Ovary (tissue), 9 donors: Measurements from ENCODE around the gene NECAB2. TPM values are rescaled to one million over a fixed set of nuclear protein-coding genes. Genes with fewer than 3 reads are reported as not detected.

Experiments used
- DNase-seq, 5 donors: peaks; one replicate each; pipeline ENCODE4 v3.0.0-alpha.2; 2019 to 2020
- H3K27ac ChIP-seq, 2 donors: fragments of 200-600 bp; one replicate each; pipeline versions ENCODE4 v1.5.1 to v1.8.0; 2019 to 2022
- H3K27me3 ChIP-seq: fragments of 200-600 bp; one replicate; pipeline ENCODE4 v1.8.0; 2022
- H3K36me3 ChIP-seq: fragments of 200-600 bp; sonication (generic); one replicate; pipeline ENCODE4 v1.5.1; 2019
- H3K4me1 ChIP-seq: one replicate; pipeline ENCODE4 v1.8.1; 2013; ENCODE audit warnings: mild to moderate bottlenecking, moderate library complexity; ENCODE audit not compliant: insufficient read depth
- H3K4me3 ChIP-seq: fragments of 200-600 bp; sonication (generic); one replicate; pipeline ENCODE4 v1.5.1; 2017
- H3K9me3 ChIP-seq, 2 donors: fragments of 200-600 bp in 1 of 2; sonication (generic) in 1 of 2; one replicate each; pipeline versions ENCODE4 v1.5.1 to v1.8.1; 2013 to 2019; ENCODE audit warnings: mild to moderate bottlenecking in 1 of 2, moderate library complexity in 1 of 2
- CTCF ChIP-seq, 3 donors: fragments of 450-650 bp in 2 of 3; fragments of 200-600 bp in 1 of 3; IDR thresholded peaks; one replicate each; pipeline versions ENCODE4 v1.5.1 to v1.8.0; 2016 to 2022; ENCODE audit warnings: antibody characterized with exemption in 3 of 3, mild to moderate bottlenecking in 1 of 3
- EP300 ChIP-seq: sonication (generic); formaldehyde crosslinking; IDR thresholded peaks from one replicate; pipeline ENCODE4 v1.6.1; 2017; ENCODE audit warnings: antibody characterized with exemption
- POLR2A ChIP-seq: fragments of 450-650 bp; IDR thresholded peaks from one replicate; pipeline ENCODE4 v1.6.1; 2017; ENCODE audit warnings: antibody characterized with exemption, mild to moderate bottlenecking, moderate library complexity
- WGBS, 3 donors: extraction: QIAGEN DNeasy Blood & Tissue Kit in 1 of 3; methylation state at CpG; one replicate each; pipeline versions ENCODE4 v1.1.5 to v1.1.7; 2013 to 2017; 5-methylcytosine and 5-hydroxymethylcytosine counted together
- intact Hi-C, 4 donors: fragments of 100-400 bp; cut with DNase I; formaldehyde crosslinking; loops; one replicate each; pipeline versions ENCODE4 v1.11.0 to v1.15.1; 2022 to 2023
- polyA plus RNA-seq, 2 donors: library from polyadenylated mRNA; stranded (reverse); fragments of 200-250 nt in 1 of 2; fragments of 350-450 nt in 1 of 2; fragmentation: Illumina TruSeq in 1 of 2; extraction: RNeasy Lipid Tissue Mini Kit (QIAGEN cat#74804) in 1 of 2; gene quantifications; one replicate each; pipeline ENCODE4 v1.2.3, GENCODE V29; 2013 to 2014
- total RNA-seq, 7 donors: library from RNA; depleted of rRNA in 2 of 7; stranded (reverse); fragments of >200 nt in 2 of 7; fragmentation: NEBNext Ultra II Directional in 3 of 7; extraction: Animal tissue kit (Norgen Biotek cat#: 25700) in 3 of 7; gene quantifications; one replicate each; pipeline versions ENCODE4 v1.1.0 to v1.2.4, GENCODE V29; 2016 to 2023
- donor health status: DM: no; HTN: no; CAD: no; lungs with moderate emphysema.
- donor health status: DM: no; HTN: no; CAD: no.
- donor health status: Bipolar disorder and iron deficiency.
- donor health status: DM: yes; HTN: yes; CAD: no.
- donor health status: DM: no; HTN: no; CAD: no.
- donor health status: DM: yes; HTN: yes; CAD: no.

The NECAB2 gene
- total and polyA plus RNA-seq, 9 donors, result 0.20 to 1.6 (median 0.50) TPM; not detected in 4

DNA sequence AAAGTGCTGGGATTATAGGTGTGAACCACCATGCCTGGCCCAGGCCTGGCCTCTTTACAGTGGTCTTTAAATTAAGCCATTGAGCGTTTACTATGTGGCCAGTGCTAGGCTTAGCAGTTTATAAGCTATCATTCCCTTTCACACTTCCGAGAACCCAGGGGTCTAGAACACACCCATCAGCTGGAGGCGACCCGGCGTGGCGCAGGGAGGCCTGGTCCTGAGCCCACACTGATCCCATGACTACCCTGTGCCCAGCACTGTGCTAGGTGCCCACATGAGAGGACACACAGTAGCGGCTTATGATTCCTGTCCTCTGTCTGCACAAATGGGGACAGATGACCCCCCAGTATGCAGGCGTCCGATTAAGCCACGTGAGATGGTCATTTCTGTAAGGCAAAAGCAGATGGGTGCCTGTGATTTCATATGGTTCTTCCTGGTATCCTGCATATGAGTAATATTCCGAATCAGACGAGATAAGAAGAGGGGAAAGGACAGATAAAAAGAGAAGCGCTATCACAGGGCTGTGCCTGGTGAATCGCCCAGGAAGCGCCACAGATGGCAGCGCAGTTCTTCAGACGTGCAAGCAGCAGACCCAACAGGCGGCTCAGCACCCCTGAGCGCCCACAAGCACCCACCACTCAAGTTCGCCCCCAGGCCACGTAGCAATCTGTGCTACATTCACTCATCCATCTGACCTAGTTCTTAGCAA, 9.8 kb upstream of the NECAB2 start:
- H3K27me3 ChIP-seq, result no peaks in the 10 kb centered on the region
- no peak for TF ChIP-seq CTCF (IDR thresholded peaks at IDR 0.05)
- TF ChIP-seq EP300, result no peak
- TF ChIP-seq POLR2A, result no peak
- no peaks in the 10 kb centered on the region for H3K9me3 ChIP-seq
- intact Hi-C loops, result loop anchor here in 1 of 4 donors (5.0 kb wide), 1 partner anchor 104 kb away; no protein-coding TSS in a partner anchor
- 85 to 89% (median 86%) methylated on average over 21 of the region's 21 CpGs for WGBS, 3 donors
- H3K27ac ChIP-seq, result no peak overlapping the region
- H3K4me1 ChIP-seq, result peaks cover 3% of the 10 kb centered on the region
- H3K36me3 ChIP-seq, result no peaks in the 10 kb centered on the region
- H3K4me3 ChIP-seq, result no peak overlapping the region
- DNase-seq, result no peak

- H3K27ac ChIP-seq, result no peak overlapping the region
- no peaks in the 10 kb centered on the region for H3K36me3 ChIP-seq
- 67 to 80% (median 75%) methylated on average over 21 of the region's 21 CpGs for WGBS, 3 donors
- H3K4me3 ChIP-seq, result no peak overlapping the region
- TF ChIP-seq CTCF (IDR thresholded peaks at IDR 0.05) (no peak), POLR2A (no peak), EP300 (no peak)
- DNase-seq, result no peak
- no peaks in the 10 kb centered on the region for H3K9me3 ChIP-seq
- no peaks in the 10 kb centered on the region for H3K27me3 ChIP-seq
- H3K4me1 ChIP-seq, result no peaks in the 10 kb centered on the region
- intact Hi-C loops, result loop anchor here in 1 of 4 donors (5.0 kb wide), 1 partner anchor 103 kb away; no protein-coding TSS in a partner anchor
Observed at GRCh38 chr16:83958846-83959565, 9.0 kb upstream of the NECAB2 start.

GRCh38 chr16:83959656-83960434, 8.2 kb upstream of the NECAB2 start:
- WGBS, 3 donors, result 73 to 80% (median 75%) methylated on average over 12 of the region's 12 CpGs
- intact Hi-C loops, result loop anchor here in 3 of 4 donors (5.0 to 10.0 kb wide), 5 partner anchors 102 to 525 kb away; partner anchors contain the start of gene TAF1C (in 1 of the 3)
- TF ChIP-seq EP300, result no peak
- no peak for TF ChIP-seq POLR2A
- no peak for TF ChIP-seq CTCF (IDR thresholded peaks at IDR 0.05)
- Histone ChIP-seq H3K27ac (no peak overlapping the region), H3K9me3 (no peaks in the 10 kb centered on the region), H3K27me3 (no peaks in the 10 kb centered on the region), H3K4me3 (no peak overlapping the region), H3K36me3 (no peaks in the 10 kb centered on the region), H3K4me1 (no peaks in the 10 kb centered on the region)
- no peak for DNase-seq
